GM23248 (cell line): Measurements from ENCODE around the gene CYP2R1.

Experiments used
- EZH2 ChIP-seq: fragments of 200-600 bp; sonication (generic); IDR thresholded peaks from 2 replicates; pipeline ENCODE4 v1.6.1; 2018; ENCODE audit warnings: antibody characterized with exemption, mild to moderate bottlenecking; ENCODE audit not compliant: insufficient read depth, poor library complexity, severe bottlenecking
- EZH2phosphoT487 ChIP-seq: fragments of 200-600 bp; sonication (generic); IDR thresholded peaks from 2 replicates; pipeline ENCODE4 v1.6.1; 2018; ENCODE audit warnings: antibody characterized with exemption, moderate library complexity, mild to moderate bottlenecking, low read depth; ENCODE audit not compliant: insufficient read depth

DNA sequence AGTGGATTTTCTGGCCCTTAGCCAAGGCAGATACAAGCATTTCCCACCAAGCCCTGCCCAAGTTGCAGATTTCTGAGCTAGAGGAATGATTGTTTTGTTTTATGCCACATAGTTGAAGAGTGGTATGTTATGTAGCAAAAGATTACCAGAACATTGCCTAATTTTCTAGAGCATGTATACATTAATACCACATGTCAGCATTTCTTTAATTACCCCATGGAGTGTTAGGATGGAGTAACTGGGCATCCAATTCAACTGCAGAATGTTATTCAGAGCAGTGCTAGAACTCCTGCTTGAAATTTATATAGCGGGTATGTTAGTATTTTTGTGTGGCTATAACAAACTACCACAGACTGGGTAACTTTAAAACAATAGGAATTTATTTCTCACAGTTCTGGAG lies 24.4 kb upstream of the CYP2R1 start:
- TF ChIP-seq EZH2phosphoT487: no peak
- no peak for TF ChIP-seq EZH2
